Skeletal muscle satellite cell (primary cell): ENCODE measurements around the gene NIPAL3.
"Not testable (repeated sequence)": the region's sequence is repeated elsewhere in the genome, so short reads cannot be mapped to it uniquely, and the experiment has no call there.

Experiments
- H3K27me3 ChIP-seq: 2 replicates; pipeline ENCODE4 v1.7.0; 2013; ENCODE audit warnings: low read length; ENCODE audit not compliant: control insufficient read depth, insufficient read depth
- H3K36me3 ChIP-seq: 2 replicates; pipeline ENCODE4 v1.7.0; 2013; ENCODE audit warnings: mild to moderate bottlenecking, control low read depth, low read length; ENCODE audit not compliant: insufficient read depth
- H3K4me1 ChIP-seq: 2 replicates; pipeline ENCODE4 v1.7.0; 2013; ENCODE audit warnings: low read length; ENCODE audit not compliant: control insufficient read depth, insufficient read depth
- H3K4me2 ChIP-seq: 2 replicates; pipeline ENCODE4 v1.7.0; 2013; ENCODE audit warnings: mild to moderate bottlenecking, low read length
- H3K4me3 ChIP-seq: 2 replicates; pipeline ENCODE4 v1.7.0; 2013; ENCODE audit warnings: low read length
- H3K9ac ChIP-seq: 2 replicates; pipeline ENCODE4 v1.7.0; 2013; ENCODE audit warnings: mild to moderate bottlenecking, low read depth, low read length, moderate library complexity
- H3K9me3 ChIP-seq: replicated peaks from 2 replicates; pipeline ENCODE4 v1.7.0; 2013; ENCODE audit warnings: mild to moderate bottlenecking, control low read depth, low read length

The NIPAL3 gene

DNA sequence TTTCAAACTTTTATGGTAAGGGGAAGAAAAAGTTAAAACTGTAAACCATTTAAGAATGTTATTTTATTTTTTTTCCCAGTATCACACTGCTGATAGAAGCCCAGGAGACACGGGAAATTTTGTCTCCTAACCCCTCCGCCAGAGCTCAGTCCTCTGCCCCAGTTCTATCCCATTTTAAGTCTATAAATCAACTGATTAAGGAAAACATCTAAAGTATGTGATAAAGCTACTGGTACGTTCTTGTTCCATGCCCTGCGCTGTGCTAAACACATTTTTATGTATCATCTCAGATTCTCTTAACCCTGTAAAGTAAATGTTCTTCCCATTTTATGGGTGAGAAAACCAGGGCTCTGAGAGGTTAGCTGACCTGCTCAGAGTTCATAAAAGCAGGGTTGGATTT is 34.7 kb downstream of the NIPAL3 start:
- H3K4me2 ChIP-seq, result no peak overlapping the region
- no peak overlapping the region for H3K9ac ChIP-seq
- no peaks in the 10 kb centered on the region for H3K27me3 ChIP-seq
- H3K4me1 ChIP-seq, result no peaks in the 10 kb centered on the region
- H3K36me3 ChIP-seq, result peaks cover 20% of the 10 kb centered on the region
- no peak overlapping the region for H3K4me3 ChIP-seq
- H3K9me3 ChIP-seq, result no peaks in the 10 kb centered on the region

DNA sequence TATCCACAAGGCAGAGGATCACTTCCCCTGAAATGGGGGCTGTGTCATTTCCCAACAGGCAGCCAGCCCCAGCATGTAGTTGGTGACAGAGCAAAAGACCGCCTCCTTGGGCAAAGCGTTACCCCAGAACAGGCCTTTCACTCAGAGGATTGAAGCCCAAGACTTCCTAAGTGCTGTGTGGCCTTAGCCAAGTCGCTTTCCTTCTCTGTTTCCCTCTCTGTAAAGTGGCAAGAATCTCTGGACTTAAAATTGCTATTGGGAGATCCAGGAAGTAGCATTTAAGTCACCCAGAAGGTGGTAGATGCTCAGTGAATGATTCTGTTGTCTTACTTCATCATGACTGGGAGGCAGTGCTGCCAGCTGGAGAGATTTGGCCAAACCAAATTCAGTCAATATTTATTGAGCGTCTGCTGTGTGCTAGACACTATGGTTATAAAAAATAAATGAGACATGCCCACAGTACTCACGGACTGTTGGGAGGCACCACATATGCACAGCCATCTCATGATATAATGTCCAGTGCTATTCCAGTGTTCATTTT is 35.3 kb downstream of the NIPAL3 start:
- H3K9me3 ChIP-seq, result no peaks in the 10 kb centered on the region
- no peak overlapping the region for H3K4me2 ChIP-seq
- H3K36me3 ChIP-seq, result peaks cover 21% of the 10 kb centered on the region
- no peak overlapping the region for H3K4me3 ChIP-seq
- H3K4me1 ChIP-seq, result no peaks in the 10 kb centered on the region
- H3K27me3 ChIP-seq, result no peaks in the 10 kb centered on the region
- H3K9ac ChIP-seq, result no peak overlapping the region

DNA sequence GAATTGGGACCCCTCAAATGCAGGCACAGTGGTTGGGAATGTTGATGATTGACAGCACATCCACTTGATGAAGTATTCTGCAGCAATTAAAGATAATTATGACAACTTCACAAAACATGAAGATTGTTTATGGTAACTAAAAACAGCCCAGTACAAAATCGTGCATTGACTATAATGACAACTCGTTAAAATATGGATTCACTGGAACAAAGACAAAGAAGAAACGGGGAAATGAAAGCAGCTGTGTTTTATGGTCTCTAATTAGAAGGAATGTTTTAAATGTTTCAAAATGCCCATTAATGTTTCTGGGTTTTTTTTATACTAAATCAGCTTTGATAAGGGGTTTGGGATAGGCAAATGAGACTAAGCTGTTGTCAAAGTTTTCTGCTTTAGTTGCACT is 36.1 kb downstream of the NIPAL3 start:
- Histone ChIP-seq H3K36me3 (peaks cover 24% of the 10 kb centered on the region), H3K27me3 (no peaks in the 10 kb centered on the region), H3K9ac (no peak overlapping the region), H3K4me2 (no peak overlapping the region), H3K4me1 (no peaks in the 10 kb centered on the region), H3K9me3 (no peaks in the 10 kb centered on the region), H3K4me3 (no peak overlapping the region)

DNA sequence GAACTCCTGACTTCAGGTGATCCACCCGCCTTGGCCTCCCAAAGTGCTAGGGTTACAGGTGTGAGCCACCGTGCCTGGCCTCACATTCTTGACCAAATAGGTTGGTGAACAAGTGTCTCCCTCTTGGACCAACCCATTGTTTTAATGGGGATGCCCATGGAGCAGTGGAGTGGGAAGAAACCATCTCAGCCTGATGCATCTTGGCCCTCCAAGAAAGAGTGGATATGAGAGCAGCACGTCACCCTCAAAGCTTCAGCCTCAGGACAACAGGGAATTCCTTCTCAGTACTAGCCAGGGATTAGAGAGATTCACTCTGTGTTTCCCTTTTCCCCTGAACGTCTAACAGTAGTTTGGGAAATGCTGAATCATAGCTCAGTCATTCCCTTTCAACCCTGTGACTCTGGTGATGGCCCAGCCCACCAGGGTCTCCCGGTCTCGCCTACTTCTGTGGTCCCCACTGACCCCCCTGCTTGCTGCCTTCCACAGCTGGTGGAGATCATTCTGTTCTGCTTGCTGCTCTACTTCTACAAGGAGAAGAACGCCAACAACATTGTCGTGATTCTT is 37.4 kb downstream of the NIPAL3 start:
- no peak overlapping the region for H3K9ac ChIP-seq
- H3K4me2 ChIP-seq, result no peak overlapping the region
- no peak overlapping the region for H3K4me3 ChIP-seq
- peaks cover 26% of the 10 kb centered on the region for H3K36me3 ChIP-seq
- H3K9me3 ChIP-seq, result no peaks in the 10 kb centered on the region
- no peaks in the 10 kb centered on the region for H3K4me1 ChIP-seq
- no peaks in the 10 kb centered on the region for H3K27me3 ChIP-seq

DNA sequence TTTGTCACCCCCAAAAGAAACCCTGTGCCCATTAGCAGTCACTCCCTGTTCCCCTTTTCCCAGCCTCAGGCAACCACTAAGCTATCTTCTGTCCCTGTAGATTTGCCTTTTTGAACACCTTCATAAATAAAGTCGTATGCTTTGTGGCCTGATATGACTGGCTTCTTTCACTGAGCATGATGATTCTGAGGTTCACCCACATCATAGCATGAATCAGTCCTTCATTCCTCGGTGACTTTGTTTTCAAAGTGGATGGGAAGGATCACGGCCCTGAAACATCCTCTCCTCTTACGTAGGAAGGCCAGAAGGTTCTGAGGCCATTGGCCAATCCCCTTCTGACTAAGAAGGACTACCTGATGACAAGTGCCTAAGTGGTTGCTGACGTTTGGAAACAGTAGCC is 39.1 kb downstream of the NIPAL3 start:
- Histone ChIP-seq H3K27me3 (no peaks in the 10 kb centered on the region), H3K4me1 (no peaks in the 10 kb centered on the region), H3K4me2 (no peak overlapping the region), H3K4me3 (no peak overlapping the region), H3K9ac (no peak overlapping the region), H3K36me3 (peaks cover 31% of the 10 kb centered on the region), H3K9me3 (no peaks in the 10 kb centered on the region)

DNA sequence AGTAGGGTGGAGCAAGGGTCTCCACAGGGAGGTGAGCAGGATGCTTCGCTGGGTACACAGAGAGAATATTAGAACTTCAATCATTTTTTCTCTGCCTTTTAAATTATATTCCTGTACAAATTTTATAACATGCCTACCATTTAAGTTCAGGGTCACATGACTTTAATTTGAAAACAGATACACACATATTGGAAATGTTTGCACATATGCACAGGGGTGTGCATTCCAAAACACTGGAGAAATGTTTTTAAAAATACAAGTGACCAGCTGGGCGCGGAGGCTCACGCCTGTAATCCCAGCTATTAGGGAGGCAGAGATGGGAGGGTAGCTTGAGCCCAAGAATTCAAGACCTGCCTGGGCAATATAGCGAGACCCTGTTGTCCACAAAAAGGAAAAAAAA is 39.7 kb downstream of the NIPAL3 start:
- no peaks in the 10 kb centered on the region for H3K9me3 ChIP-seq
- H3K4me2 ChIP-seq, result no peak overlapping the region
- H3K4me3 ChIP-seq, result no peak overlapping the region
- no peaks in the 10 kb centered on the region for H3K4me1 ChIP-seq
- H3K27me3 ChIP-seq, result no peaks in the 10 kb centered on the region
- H3K9ac ChIP-seq, result no peak overlapping the region
- peaks cover 34% of the 10 kb centered on the region for H3K36me3 ChIP-seq

DNA sequence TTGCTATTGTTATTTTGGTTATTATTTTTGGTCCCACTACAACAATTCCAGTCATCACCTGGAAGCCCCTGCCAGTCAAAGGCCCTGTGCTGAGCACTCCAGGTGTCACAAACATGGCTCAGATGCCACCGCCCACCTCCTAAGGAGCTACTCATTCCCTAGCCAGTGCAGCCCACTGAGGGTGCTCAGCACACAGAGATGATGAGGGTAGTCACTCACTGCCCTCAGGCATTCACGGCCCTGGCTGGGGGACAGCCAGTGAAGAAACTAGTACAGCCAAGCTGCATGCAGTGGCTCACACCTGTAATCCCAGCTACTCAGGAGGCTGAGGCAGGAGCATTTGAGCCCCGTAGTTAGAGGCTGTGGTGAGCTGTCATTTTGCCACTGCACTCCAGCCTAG is 42.3 kb downstream of the NIPAL3 start:
- H3K4me1 ChIP-seq, result peaks cover 5% of the 10 kb centered on the region
- H3K9ac ChIP-seq, result no peak overlapping the region
- no peaks in the 10 kb centered on the region for H3K9me3 ChIP-seq
- H3K4me3 ChIP-seq, result no peak overlapping the region
- H3K36me3 ChIP-seq, result peaks cover 28% of the 10 kb centered on the region
- no peak overlapping the region for H3K4me2 ChIP-seq
- H3K27me3 ChIP-seq, result no peaks in the 10 kb centered on the region

DNA sequence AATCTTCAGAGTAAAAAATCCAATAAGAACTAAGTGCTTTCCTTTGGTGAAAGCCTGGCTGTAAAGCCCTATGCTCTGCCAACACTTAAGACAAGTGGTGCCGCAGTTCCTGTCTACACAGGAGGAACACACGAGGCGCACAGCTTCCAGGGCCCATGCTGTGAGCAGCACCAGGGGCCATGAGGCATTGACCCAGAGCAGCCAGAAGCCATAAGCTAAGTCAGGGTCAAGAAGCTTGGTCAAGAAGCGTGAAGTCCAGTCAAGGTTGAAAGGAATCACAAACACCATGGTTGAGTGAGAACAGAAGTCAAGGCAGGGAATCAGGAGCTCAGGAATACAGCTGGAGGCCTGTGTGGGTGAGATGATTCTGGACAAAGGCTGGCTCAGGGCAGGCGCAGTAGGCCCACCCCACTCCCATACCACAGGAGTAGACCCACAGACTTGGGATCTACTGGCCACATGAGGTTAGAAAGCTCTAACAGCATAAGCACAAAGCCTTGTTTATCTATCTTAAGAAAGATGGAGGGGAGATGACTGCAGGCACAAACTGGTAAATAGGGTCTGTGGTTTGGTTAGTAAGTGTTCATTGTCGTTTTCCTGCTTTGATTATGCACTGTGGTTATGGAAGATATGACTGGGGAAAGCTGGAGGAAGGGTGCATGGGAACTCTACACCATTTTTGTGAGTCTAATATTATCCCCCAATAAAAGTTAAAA is 44.1 kb downstream of the NIPAL3 start:
- no peak overlapping the region for H3K9ac ChIP-seq
- no peaks in the 10 kb centered on the region for H3K27me3 ChIP-seq
- H3K4me1 ChIP-seq, result peaks cover 5% of the 10 kb centered on the region
- no peak overlapping the region for H3K4me3 ChIP-seq
- H3K9me3 ChIP-seq, result no peaks in the 10 kb centered on the region
- peaks cover 35% of the 10 kb centered on the region for H3K36me3 ChIP-seq
- H3K4me2 ChIP-seq, result no peak overlapping the region

DNA sequence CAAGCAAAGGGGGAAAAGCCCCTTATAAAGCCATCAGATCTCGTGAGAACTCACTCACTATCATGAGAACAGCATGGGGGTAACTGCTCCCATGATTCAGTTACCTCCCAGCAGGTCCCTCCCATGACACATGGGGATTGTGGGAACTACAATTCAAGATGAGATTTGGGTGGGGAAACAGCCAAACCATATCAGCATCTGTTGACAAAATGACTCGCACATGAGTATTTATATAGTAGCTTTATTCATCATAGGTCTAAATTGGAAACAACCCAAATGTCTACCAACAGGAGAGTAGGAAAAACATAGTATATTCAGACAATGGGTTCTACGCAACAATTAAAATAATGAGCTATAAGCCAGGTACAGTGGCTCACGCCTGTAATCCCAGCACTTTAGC is 46.5 kb downstream of the NIPAL3 start:
- H3K4me1 ChIP-seq, H3K27me3 ChIP-seq, H3K9ac ChIP-seq, H3K4me2 ChIP-seq, H3K4me3 ChIP-seq, H3K9me3 ChIP-seq: not testable (repeated sequence)
- H3K36me3 ChIP-seq, result peaks cover 33% of the 10 kb centered on the region

DNA sequence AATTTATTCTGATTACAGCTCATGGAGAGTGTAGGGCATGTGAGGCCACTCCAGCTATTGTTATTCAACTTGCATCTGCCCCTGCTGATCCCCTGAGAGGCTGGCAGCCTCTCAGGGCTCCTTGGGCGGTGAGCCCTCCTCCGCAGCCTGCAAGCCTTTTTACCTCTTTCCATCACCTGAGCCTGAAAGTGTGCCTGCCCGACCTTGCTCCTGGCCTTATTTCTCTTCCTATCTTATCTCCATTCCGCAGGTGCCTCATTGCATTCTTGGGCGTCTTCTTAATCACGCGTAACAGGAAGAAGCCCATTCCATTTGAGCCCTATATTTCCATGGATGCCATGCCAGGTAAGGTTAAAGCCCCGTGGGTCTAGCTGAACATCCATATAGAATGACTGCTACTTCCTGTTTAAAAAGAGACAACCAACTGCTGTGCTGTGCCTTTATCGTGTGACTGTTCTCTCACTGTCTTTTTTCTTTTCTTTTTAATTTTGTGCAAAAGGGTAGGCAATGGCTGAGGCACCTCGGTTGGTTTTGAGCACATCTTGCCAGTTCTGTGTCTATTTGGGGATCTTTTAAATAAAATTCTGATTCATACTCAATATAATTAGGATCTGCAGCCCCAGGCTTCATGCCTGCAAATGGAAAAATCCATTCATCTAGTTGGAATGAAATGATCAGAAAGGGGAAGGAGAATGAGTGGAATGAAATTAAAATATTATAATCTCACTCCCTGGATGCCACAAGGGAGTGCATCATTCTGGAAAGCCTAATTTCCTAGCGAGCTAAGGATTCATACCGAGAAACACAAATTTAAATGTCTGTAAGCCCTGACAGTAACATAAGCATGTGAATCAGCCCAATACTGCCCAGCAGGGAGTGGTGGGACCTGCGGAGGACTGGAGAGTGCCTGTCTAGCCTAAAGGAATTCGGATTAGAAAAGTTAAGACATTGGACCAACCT is 48.5 kb downstream of the NIPAL3 start:
- Histone ChIP-seq H3K4me3 (no peak overlapping the region), H3K4me1 (peaks cover 5% of the 10 kb centered on the region), H3K9ac (no peak overlapping the region), H3K36me3 (peaks cover 23% of the 10 kb centered on the region), H3K9me3 (no peaks in the 10 kb centered on the region), H3K4me2 (no peak overlapping the region), H3K27me3 (no peaks in the 10 kb centered on the region)

DNA sequence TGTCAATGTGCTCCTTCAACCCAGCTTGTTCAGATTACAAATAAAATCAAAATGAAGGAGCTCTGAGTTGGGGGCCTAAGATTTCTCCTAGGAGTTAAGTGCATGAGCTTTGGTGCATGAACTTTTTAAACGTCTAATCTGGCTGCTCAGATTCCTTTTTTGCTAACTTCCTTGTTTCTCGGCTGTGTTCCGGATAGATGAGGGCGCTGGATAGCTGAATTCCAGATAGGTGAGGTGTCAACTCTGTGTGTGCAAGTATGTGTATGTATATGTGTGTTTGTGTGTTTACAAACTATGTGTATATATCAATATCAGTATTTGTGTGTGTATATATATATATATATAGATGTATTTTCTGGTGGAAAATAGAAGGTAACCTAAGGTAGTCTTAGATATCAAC is 49.5 kb downstream of the NIPAL3 start:
- no peak overlapping the region for H3K9ac ChIP-seq
- H3K36me3 ChIP-seq, result peaks cover 16% of the 10 kb centered on the region
- no peaks in the 10 kb centered on the region for H3K9me3 ChIP-seq
- H3K4me2 ChIP-seq, result no peak overlapping the region
- peaks cover 5% of the 10 kb centered on the region for H3K4me1 ChIP-seq
- H3K4me3 ChIP-seq, result no peak overlapping the region
- no peaks in the 10 kb centered on the region for H3K27me3 ChIP-seq
